GM19351 (cell line): ENCODE measurements around the gene CFAP58.
"Not testable (repeated sequence)": the region's sequence is repeated elsewhere in the genome, so short reads cannot be mapped to it uniquely, and the experiment has no call there.

Experiments
- ATAC-seq: cut with Tn5 transposase; IDR thresholded peaks from one replicate; pipeline ENCODE4 v1.9.1; 2021; ENCODE audit warnings: mild to moderate bottlenecking, moderate library complexity; ENCODE audit not compliant: unreplicated experiment

Gene CFAP58

GRCh38 chr10:104427989-104428388, 74.4 kb downstream of the CFAP58 start:
- no peak for ATAC-seq

GRCh38 chr10:104429846-104430245, 76.2 kb downstream of the CFAP58 start:
- no peak for ATAC-seq

- ATAC-seq: no peak
Observed at GRCh38 chr10:104430360-104430759, 76.7 kb downstream of the CFAP58 start.

GRCh38 chr10:104433669-104434068, 80.0 kb downstream of the CFAP58 start:
- ATAC-seq: no peak

- ATAC-seq: no peak
Observed at GRCh38 chr10:104434601-104435000, 81.0 kb downstream of the CFAP58 start.

DNA sequence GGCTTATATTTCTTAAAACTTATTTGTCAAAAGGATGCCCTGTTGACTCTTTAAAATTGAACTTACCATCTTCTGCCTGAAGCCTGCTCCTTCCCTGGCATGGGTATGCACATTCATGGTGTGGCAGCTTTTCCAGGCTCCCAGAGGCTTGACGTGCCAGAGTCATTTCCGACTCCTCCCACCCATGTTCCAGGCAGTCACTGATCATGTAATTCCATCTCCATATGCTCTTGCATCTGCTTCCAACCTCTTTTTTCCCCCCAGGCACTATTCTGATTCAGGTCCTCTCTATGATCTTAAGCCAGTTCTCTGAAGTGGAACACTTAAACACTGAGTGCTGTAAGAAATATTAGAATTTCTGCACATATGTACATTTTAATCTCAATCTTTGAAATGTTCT, 82.2 kb downstream of the CFAP58 start:
- ATAC-seq: no peak

- ATAC-seq: no peak
Observed at GRCh38 chr10:104437226-104437625, 83.6 kb downstream of the CFAP58 start.

- no peak for ATAC-seq
Observed at GRCh38 chr10:104440221-104440620, 86.6 kb downstream of the CFAP58 start.

GRCh38 chr10:104441329-104442000, 87.8 kb downstream of the CFAP58 start:
- no peak for ATAC-seq

DNA sequence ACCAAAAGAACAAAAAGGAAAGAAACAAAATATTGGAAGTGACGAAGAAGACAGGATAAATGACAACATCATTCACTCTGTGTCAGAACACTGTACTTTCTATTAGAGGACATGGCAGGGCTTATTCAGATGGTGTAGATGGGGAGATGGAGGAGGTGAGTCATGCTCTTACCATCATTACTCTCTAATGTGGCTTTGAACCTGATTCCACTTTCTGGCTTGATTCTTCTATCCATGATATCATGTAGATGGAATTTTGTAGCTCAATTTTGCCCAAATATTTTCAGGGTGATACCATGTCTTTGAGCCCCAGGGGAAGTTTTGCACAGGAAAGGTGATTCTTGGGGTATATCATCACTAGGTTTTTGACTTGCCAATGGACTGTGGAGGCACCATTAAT, 91.7 kb downstream of the CFAP58 start:
- ATAC-seq: no peak

DNA sequence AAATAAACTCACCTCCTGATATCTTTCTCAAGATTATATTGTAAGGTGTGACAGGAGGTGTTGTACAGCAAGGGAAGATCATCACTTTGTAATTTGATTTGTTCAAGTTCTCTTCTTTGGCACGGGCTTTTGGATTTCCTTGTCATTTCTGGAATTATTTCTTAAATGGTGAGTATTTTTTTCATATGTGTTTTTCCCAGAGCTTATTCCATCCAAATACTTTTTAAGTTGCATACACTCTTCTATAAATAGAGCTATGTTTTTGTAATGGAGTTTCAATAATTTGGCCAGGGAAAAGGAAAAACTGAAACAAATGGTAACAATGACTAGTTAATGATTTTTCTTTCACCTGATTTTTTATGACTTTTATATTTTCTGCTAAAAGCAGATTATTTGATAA, 92.5 kb downstream of the CFAP58 start:
- ATAC-seq: no peak

DNA sequence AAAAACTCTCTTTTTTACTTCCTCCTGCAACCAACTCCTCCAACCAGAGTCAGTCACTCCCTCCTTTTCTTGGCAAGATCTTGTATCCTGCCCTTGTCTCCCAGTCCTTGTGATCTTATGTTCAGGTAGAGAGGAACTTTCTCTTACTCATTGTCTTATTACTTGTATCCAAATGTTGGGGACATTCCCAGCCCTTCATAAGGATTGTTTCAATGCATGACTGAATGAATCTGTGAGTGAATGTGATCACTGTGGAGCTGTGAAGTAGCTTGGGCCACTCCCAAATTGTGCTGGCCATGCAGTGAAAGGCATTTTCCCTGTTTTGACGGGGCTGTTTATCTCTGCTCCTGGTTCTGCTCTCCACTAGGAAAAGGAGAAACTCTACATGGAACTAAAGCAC, 93.7 kb downstream of the CFAP58 start:
- ATAC-seq: no peak

DNA sequence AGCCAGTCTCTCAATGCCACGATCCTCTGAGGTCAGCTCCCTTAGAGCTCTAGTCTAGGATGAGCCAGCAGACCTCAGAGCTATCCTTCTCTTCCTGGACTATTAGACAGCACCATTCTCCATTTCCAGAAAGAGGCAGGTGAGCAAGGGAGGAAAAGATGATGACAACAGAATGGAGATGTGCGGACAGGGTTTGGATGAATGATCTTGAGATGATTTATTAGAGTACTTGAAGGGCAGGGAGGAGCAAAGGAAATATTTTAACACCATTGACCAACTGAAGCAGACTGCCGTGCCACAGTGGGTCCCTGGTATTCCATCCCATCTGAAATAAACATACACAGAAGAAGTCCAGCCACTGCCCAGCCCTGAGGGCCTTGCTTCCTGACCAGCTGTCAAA, 94.3 kb downstream of the CFAP58 start:
- no peak for ATAC-seq

DNA sequence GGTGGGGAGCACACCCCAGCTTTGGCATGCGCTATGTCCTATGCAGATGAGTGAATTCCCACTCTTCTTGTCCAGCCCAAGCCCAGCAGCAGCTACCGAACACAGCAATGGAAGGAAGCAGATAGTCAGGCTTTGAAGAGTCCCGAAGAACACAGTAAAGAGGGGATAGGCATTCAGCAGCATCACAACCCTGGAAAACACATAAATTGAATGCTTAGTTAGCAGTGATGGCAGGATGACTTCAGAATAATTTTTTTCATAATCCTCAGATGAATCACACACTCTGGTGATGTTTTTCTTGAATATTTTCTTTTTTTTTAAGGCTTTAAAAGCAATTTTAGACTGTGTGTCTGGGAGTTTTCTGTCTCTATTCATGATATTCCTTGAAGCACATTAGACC, 95.8 kb downstream of the CFAP58 start:
- no peak for ATAC-seq

- no peak for ATAC-seq
Observed at GRCh38 chr10:104450490-104450889, 96.9 kb downstream of the CFAP58 start.

DNA sequence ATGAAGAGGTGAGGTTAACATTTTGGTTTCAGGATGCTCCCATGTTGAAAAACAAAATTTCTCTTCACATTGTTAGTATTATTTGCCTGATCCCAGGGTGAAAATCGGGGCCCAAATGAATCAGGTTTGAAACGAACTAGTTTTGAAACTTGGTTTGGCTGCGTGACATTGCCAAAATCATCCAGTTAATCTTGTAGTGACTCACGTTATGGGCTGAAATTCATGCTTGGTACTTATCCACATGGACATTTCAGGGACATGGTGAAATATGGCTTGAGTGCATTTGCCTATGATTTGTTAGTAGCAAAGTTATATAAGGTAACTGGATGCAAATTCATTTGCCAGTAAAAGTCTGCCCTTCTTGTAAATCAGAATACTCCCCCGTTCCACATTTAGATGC, 97.3 kb downstream of the CFAP58 start:
- no peak for ATAC-seq

DNA sequence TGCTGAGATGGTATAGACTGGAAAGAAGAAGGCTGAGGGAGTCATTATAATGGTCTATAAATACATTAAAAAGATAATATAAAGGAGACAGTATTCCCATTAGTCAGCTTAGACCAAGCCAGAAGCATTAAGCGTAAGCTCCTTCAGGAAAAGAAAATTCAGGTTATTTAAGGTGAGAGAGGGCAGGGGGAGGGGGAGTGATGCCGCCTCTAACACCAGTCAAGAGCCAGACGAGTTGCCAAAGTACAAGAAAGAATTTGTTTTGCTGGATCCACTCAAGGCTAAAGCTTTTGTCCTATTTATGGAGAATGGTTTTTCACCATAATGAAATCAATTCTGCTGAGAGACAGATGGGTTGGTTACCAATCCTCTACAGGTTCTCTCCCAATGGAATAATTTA, 99.3 kb downstream of the CFAP58 start:
- ATAC-seq: no peak

GRCh38 chr10:104456802-104457542, 103.3 kb downstream of the CFAP58 start:
- peak; percentile 81 for ATAC-seq

- no peak for ATAC-seq
Observed at GRCh38 chr10:104457543-104457828, 103.9 kb downstream of the CFAP58 start.

DNA sequence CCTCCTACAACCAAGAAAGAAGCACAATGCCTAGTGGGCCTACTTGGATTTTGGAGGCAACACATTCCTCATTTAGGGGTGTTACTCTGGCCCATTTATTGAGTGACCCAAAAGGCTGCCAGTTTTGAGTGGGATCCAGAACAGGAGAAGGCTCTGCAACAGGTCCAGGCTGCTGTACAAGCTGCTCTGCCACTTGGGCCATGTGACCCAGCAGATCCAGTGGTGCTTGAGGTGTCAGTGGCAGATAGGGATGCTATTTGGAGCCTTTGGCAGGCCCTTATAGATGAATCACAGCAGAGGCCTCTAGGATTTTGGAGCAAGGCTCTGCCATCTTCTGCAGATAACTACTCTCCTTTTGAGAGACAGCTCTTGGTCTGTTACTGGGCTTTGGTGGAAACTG, 111.9 kb downstream of the CFAP58 start:
- ATAC-seq: not testable (repeated sequence)

- not testable (repeated sequence) for ATAC-seq
Observed at GRCh38 chr10:104468818-104469217, 115.2 kb downstream of the CFAP58 start.

DNA sequence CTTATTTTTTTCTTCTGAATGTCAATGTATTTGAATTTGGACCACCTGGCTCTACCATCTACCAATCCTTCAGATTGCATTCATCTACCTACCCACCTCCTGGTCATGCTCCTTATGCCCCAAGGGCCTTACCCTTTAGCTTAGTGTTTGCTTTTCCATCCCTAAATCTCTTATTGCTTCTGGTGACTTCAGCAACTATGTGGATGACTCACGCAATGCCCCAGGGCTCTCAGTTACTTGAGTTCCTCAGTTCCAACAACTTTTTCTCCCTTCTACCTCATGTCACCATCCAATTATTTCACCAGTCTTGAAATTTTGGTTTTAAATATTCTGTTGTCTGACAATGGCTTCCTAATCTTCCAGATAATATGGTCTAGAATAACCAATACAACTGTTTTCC, 118.9 kb downstream of the CFAP58 start:
- ATAC-seq: no peak
